HCT116 (cell line): ENCODE measurements around the gene COL28A1. TPM values are rescaled to one million over a fixed set of nuclear protein-coding genes. Genes with fewer than 3 reads are reported as not detected.

Experiments
- ATAC-seq: fragments of 200-7000 bp; cut with Tn5 transposase; 2 replicates; pipeline ENCODE4 v1.9.1; 2020; ENCODE audit warnings: mild to moderate bottlenecking, moderate library complexity
- BruUV-seq: library from RNA; stranded (reverse); fragments of 400-500 nt; replicated peaks from 2 replicates; lab custom pipeline; 2021; lab: Mats Ljungman, UMichigan
- CTCF ChIA-PET: fragments of 300-600 bp; sonication (Branson Sonifier 250); formaldehyde crosslinking; loops from one replicate; lab custom pipeline; 2021; ENCODE audit warnings: antibody characterized with exemption; lab: Charles Lee
- POLR2A ChIA-PET: fragments of 300-600, 350-600 bp; sonication (Branson Sonifier 250); formaldehyde crosslinking; loops from one replicate; lab custom pipeline; 2021; ENCODE audit warnings: antibody characterized with exemption; lab: Charles Lee
- RAD21 ChIA-PET, 2 experiments: fragments of 300-600 bp; sonication (Branson Sonifier 250); formaldehyde crosslinking; loops; one replicate each; lab custom pipeline; 2023; ENCODE audit warnings: low total read pairs in 2 of 2; ENCODE audit not compliant: uncharacterized antibody in 2 of 2, unreplicated experiment in 2 of 2, low non-redundant PET in 1 of 2; lab: Charles Lee
- DNase-seq: peaks from one replicate; pipeline ENCODE4 v3.0.0-alpha.2; 2010; ENCODE audit warnings: low read depth, low spot score
- H2AFZ ChIP-seq: fragments of 200-600 bp; shearing (Covaris generic), sonication (generic); 2 replicates; pipeline ENCODE4 v1.6.1; 2017; ENCODE audit warnings: low read depth, mixed run types, mixed read lengths, antibody characterized with exemption, low read length; ENCODE audit not compliant: poor library complexity, severe bottlenecking
- H3K27ac ChIP-seq: 2 replicates; pipeline ENCODE4 v1.5.1; 2012; ENCODE audit warnings: low read depth, low read length
- H3K27me3 ChIP-seq: fragments of 200-600 bp; sonication (generic); 2 replicates; pipeline ENCODE4 v1.6.1; 2016; ENCODE audit warnings: mixed run types, low read length, mixed read lengths; ENCODE audit not compliant: insufficient read depth
- H3K36me3 ChIP-seq, 2 experiments: fragments of 200-500 bp in 1 of 2; fragments of 200-600 bp in 1 of 2; sonication (Bioruptor generic) in 1 of 2; sonication (generic) in 1 of 2; 2 replicates each; pipeline versions ENCODE4 v1.5.1 to v1.6.1; 2014 to 2016; ENCODE audit warnings: low read length in 2 of 2, inconsistent platforms in 1 of 2, mixed read lengths in 1 of 2, mixed run types in 1 of 2; ENCODE audit not compliant: insufficient read depth in 2 of 2, control insufficient read depth in 1 of 2
- H3K4me1 ChIP-seq, 2 experiments: fragments of 200-600 bp in 1 of 2; sonication (generic) in 1 of 2; 2 replicates each; pipeline versions ENCODE4 v1.5.1 to v1.6.1; 2012 to 2017; ENCODE audit warnings: low read length in 2 of 2, inconsistent platforms in 1 of 2, mild to moderate bottlenecking in 1 of 2, mixed read lengths in 1 of 2, mixed run types in 1 of 2, moderate library complexity in 1 of 2; ENCODE audit not compliant: insufficient read depth in 2 of 2, control insufficient read depth in 1 of 2
- H3K4me2 ChIP-seq: fragments of 200-600 bp; sonication (generic); 2 replicates; pipeline ENCODE4 v1.6.1; 2017; ENCODE audit warnings: mixed run types, low read length, mixed read lengths
- H3K4me3 ChIP-seq, 2 experiments: fragments of 200-600 bp in 1 of 2; sonication (generic) in 1 of 2; replicated peaks in 1 of 2; 2 replicates each; pipeline ENCODE4 v1.5.1; 2011 to 2016; ENCODE audit warnings: low read length in 2 of 2, control low read depth in 1 of 2, low read depth in 1 of 2, mild to moderate bottlenecking in 1 of 2, mixed read lengths in 1 of 2, mixed run types in 1 of 2
- H3K79me2 ChIP-seq: fragments of 200-600 bp; sonication (generic); 2 replicates; pipeline ENCODE4 v1.6.1; 2017; ENCODE audit warnings: mild to moderate bottlenecking, mixed run types, low read length, moderate library complexity, mixed read lengths; ENCODE audit not compliant: insufficient read depth
- H3K9ac ChIP-seq: fragments of 200-600 bp; sonication (generic); 2 replicates; pipeline ENCODE4 v1.6.1; 2016; ENCODE audit warnings: low read length, mixed read lengths
- H3K9me2 ChIP-seq: fragments of 200-600 bp; sonication (generic), shearing (Covaris generic); 2 replicates; pipeline ENCODE4 v1.6.1; 2017; ENCODE audit warnings: mixed run types, mild to moderate bottlenecking, moderate library complexity; ENCODE audit not compliant: insufficient read depth
- H3K9me3 ChIP-seq, 2 experiments: fragments of 200-500 bp in 1 of 2; fragments of 200-600 bp in 1 of 2; sonication (Bioruptor generic) in 1 of 2; sonication (generic) in 1 of 2; 2 replicates each; pipeline ENCODE4 v1.6.1; 2014 to 2017; ENCODE audit warnings: low read length in 2 of 2, mixed read lengths in 2 of 2, inconsistent platforms in 1 of 2, low read depth in 1 of 2, mild to moderate bottlenecking in 1 of 2, mixed run types in 1 of 2, moderate library complexity in 1 of 2; ENCODE audit not compliant: control insufficient read depth in 1 of 2, insufficient read depth in 1 of 2
- H4K20me1 ChIP-seq: fragments of 200-600 bp; sonication (generic), shearing (Covaris generic); 2 replicates; pipeline ENCODE4 v1.6.1; 2017; ENCODE audit warnings: mixed run types, mild to moderate bottlenecking, moderate library complexity; ENCODE audit not compliant: insufficient read depth
- ATF3 ChIP-seq: IDR thresholded peaks from 2 replicates; pipeline ENCODE4 v1.6.1; 2012
- CBX3 ChIP-seq: IDR thresholded peaks from 2 replicates; pipeline ENCODE4 v1.6.1; 2012; ENCODE audit warnings: low read depth
- CEBPB ChIP-seq: IDR thresholded peaks from 2 replicates; pipeline ENCODE4 v1.6.1; 2012; ENCODE audit warnings: low read depth
- CTCF ChIP-seq, 3 experiments: fragments of 200-600 bp in 1 of 3; sonication (generic) in 1 of 3; IDR thresholded peaks in 2 of 3; conservative IDR thresholded peaks in 1 of 3; 2 replicates each; pipeline ENCODE4 v1.5.1; 2012 to 2017; ENCODE audit warnings: low read depth in 2 of 3, low read length in 2 of 3, antibody characterized with exemption in 1 of 3, borderline replicate concordance in 1 of 3, control low read depth in 1 of 3, mild to moderate bottlenecking in 1 of 3, mixed read lengths in 1 of 3, mixed run types in 1 of 3, moderate library complexity in 1 of 3; ENCODE audit not compliant: insufficient read depth in 1 of 3
- EGR1 ChIP-seq: IDR thresholded peaks from 2 replicates; pipeline ENCODE4 v1.6.1; 2012; ENCODE audit warnings: low read depth
- ELF1 ChIP-seq: IDR thresholded peaks from 2 replicates; pipeline ENCODE4 v1.6.1; 2012; ENCODE audit warnings: low read depth, borderline replicate concordance
- EZH2phosphoT487 ChIP-seq: fragments of 200-600 bp; IDR thresholded peaks from 2 replicates; pipeline ENCODE4 v1.6.1; 2018; ENCODE audit warnings: antibody characterized with exemption, borderline replicate concordance
- FOSL1 ChIP-seq: IDR thresholded peaks from 2 replicates; pipeline ENCODE4 v1.6.1; 2012; ENCODE audit warnings: low read depth
- MAX ChIP-seq: IDR thresholded peaks from 2 replicates; pipeline ENCODE4 v1.6.1; 2012
- POLR2A ChIP-seq: IDR thresholded peaks from 2 replicates; pipeline ENCODE4 v1.7.0; 2011; ENCODE audit warnings: borderline replicate concordance; ENCODE audit not compliant: insufficient read depth, insufficient read length; ENCODE audit errors: extremely low read depth
- POLR2AphosphoS5 ChIP-seq: IDR thresholded peaks from 2 replicates; pipeline ENCODE4 v1.6.1; 2011; ENCODE audit warnings: mild to moderate bottlenecking, low read depth, low read length, moderate library complexity
- RAD21 ChIP-seq: IDR thresholded peaks from 2 replicates; pipeline ENCODE4 v1.6.1; 2012; ENCODE audit warnings: low read depth, mild to moderate bottlenecking
- REST ChIP-seq: IDR thresholded peaks from 2 replicates; pipeline ENCODE4 v1.6.1; 2012; ENCODE audit warnings: low read depth
- SIN3A ChIP-seq: IDR thresholded peaks from 2 replicates; pipeline ENCODE4 v1.6.1; 2012; ENCODE audit warnings: low read depth
- SP1 ChIP-seq: IDR thresholded peaks from 2 replicates; pipeline ENCODE4 v1.6.1; 2012; ENCODE audit warnings: low read depth
- SRF ChIP-seq: IDR thresholded peaks from 2 replicates; pipeline ENCODE4 v1.6.1; 2012; ENCODE audit warnings: low read depth
- YY1 ChIP-seq: IDR thresholded peaks from 2 replicates; pipeline ENCODE4 v1.6.1; 2011; ENCODE audit warnings: low read length, low read depth, moderate library complexity, mild to moderate bottlenecking; ENCODE audit not compliant: insufficient replicate concordance; ENCODE audit errors: extremely low read depth
- ZBTB33 ChIP-seq: IDR thresholded peaks from 2 replicates; pipeline ENCODE4 v1.6.1; 2011; ENCODE audit warnings: mild to moderate bottlenecking, low read length, moderate library complexity; ENCODE audit not compliant: insufficient replicate concordance; ENCODE audit errors: extremely low read depth
- ZFX ChIP-seq: fragments of 450-650 bp; IDR thresholded peaks from 2 replicates; pipeline ENCODE4 v1.6.1; 2017
- ZNF274 ChIP-seq: fragments of 200-500 bp; sonication (Bioruptor generic); IDR thresholded peaks from 2 replicates; pipeline ENCODE4 v1.6.1; 2014; ENCODE audit warnings: mild to moderate bottlenecking, low read depth, low read length, inconsistent platforms
- intact Hi-C: fragments of 100-400 bp; cut with micrococcal nuclease; formaldehyde crosslinking; loops from 2 replicates; pipeline ENCODE4 v1.10.0; 2022
- total RNA-seq: library from RNA; stranded (reverse); gene quantifications from one replicate; pipeline ENCODE4 v1.2.1, GENCODE V29; 2021; ENCODE audit not compliant: unreplicated experiment

COL28A1 gene
- total RNA-seq, 1 experiment from 2014 or later: 0.12 TPM

- H3K27ac ChIP-seq: no peak overlapping the region
- no peaks in the 10 kb centered on the region for H3K9me2 ChIP-seq
- no peak overlapping the region for H3K4me2 ChIP-seq
- BruUV-seq: no TSS peak
- no peak overlapping the region for H3K4me3 ChIP-seq
- DNase-seq: no peak
- CTCF ChIA-PET: no interaction called here
- H3K9me3 ChIP-seq: no peaks in the 10 kb centered on the region
- RAD21 ChIA-PET: no interaction called here
- peaks cover 0 to 5% of the 10 kb centered on the region in 2 experiments; a peak in 1 of 4 replicates for H3K4me1 ChIP-seq
- H4K20me1 ChIP-seq: no peaks in the 10 kb centered on the region
- H3K79me2 ChIP-seq: no peaks in the 10 kb centered on the region
- POLR2A ChIA-PET: no interaction called here
- intact Hi-C loops: no loop called here
- no peaks in the 10 kb centered on the region for H3K36me3 ChIP-seq
- H3K9ac ChIP-seq: no peak overlapping the region
- TF ChIP-seq ATF3 (no peak), EZH2phosphoT487 (no peak), ZFX (no peak), EGR1 (no peak), ELF1 (no peak), REST (no peak), SP1 (no peak), ZNF274 (no peak), ZBTB33 (no peak), FOSL1 (no peak), SIN3A (no peak), POLR2A (no peak), YY1 (no peak), CBX3 (no peak), SRF (no peak), RAD21 (no peak), CTCF (IDR thresholded peaks at IDR 0.05 in 2 of 3, conservative IDR thresholded peaks at IDR 0.05 in 1 of 3; ENCODE audit: borderline replicate concordance in 1 of 3, insufficient read depth in 1 of 3, low read depth in 2 of 3, low read length in 2 of 3) (no peak), MAX (no peak), CEBPB (no peak), POLR2AphosphoS5 (no peak)
- no peak for ATAC-seq
- no peak overlapping the region for H2AFZ ChIP-seq
- no peaks in the 10 kb centered on the region for H3K27me3 ChIP-seq
These were observed 120.7 kb downstream of the COL28A1 start for GRCh38 chr7:7414791-7415603.
